GM19463 (cell line): ENCODE data around the gene NUBP2.
A peak's percentile ranks its signal among the peaks of the same experiment; 100 is the strongest.

ENCODE experiments used
- ATAC-seq: cut with Tn5 transposase; IDR thresholded peaks from one replicate; pipeline ENCODE4 v1.9.1; 2021; ENCODE audit warnings: mild to moderate bottlenecking, moderate library complexity; ENCODE audit not compliant: unreplicated experiment

The NUBP2 gene

DNA sequence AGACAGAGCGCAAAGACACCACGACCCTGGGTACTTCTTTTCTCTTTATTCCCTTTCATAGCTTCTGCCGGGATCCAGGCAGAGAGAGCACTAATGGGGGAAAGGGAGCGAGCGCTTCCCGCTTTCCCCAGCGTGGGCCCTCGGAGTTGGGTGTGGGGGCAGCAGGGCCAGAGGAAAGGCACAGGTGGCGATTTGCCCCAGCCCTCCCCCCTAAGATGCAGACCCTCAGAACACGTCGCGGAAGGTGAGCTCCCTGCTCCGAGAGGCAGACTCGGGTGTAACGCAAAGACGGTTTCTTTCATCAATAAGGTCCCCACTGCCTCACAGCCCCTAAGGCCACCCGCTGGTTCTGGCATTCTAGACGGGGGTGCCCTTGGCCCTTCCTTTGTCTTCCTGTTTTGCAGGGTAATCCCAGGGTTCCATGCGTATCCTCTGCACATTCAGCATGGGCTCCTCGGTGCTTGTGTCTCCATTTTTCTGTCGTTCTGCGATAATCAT is 10.8 kb upstream of the NUBP2 start:
- no peak for ATAC-seq

DNA sequence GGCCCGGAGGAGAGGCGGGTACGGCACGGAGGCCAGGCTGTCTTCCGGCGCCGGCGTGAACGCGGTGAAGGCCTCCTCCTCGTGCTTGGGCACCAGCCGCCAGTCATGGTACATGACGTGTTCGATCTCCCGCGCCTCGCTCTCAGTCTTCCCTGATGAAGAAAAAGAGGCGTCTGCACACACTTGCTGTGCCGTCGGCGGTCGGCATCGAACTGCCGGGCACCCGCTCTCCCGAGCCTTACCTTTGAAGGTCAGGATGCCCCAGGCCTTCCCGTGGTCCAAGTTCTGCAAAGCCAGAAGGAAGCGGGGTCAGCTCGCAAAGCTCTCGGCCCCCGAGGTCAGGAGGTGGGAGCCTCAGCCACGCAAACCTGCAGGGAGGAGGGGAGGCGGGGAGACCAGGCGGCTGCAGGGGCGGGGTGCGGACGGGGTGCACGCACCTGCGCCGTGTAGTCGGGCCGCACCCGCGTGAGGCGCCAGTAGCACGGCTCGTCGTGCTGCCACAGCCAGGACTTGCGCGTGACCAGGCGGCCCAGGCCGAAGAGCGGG is 10.3 kb upstream of the NUBP2 start, which contains the start of gene EME2:
EME2 (plus strand) TSS at position 449 of the 546 bp plus-strand sequence. CDS start 418 bp downstream, outside the sequence.
- peak; percentile 9 for ATAC-seq

DNA sequence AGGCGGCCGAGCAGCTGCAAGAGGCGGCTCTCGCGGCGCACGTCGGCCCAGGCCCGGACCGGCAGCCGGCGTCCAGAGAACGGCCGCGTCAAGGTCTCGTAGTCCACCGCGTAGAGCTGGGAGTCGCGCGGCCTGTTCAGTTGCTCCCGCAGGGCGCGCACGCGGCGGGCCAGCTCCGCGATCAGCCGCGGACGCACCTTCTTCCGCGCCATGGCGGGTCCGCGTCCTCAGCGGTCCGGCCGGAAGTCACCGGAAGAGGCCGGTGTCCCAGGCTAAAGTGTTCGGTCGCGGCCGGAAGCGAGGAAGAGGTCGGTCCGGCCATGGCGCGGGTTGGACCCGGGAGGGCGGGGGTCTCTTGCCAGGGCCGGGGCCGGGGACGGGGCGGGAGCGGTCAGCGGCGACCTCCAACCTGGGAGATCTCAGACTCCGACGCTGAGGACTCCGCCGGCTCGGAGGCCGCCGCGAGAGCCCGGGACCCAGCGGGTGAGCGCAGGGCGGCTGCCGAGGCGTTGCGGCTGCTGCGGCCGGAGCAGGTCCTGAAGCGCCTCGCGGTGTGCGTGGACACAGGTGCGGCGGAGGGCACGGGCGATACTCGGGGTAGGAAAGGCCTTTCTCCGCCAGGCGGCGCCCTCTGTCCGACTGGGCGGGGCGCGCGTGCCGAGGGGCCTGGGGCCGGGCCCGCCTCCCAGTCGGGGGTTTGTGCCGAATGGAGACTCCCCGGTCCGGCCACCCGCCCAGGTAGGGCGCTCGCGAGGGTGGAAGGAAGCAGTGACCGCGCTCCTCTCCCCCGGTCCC is 9.7 kb upstream of the NUBP2 start, which contains the start of gene MRPS34:
MRPS34 (minus strand) TSS at position 227 of the 795 bp plus-strand sequence; CDS start at position 212, 15 bp downstream.
- ATAC-seq = peak; percentile 46

DNA sequence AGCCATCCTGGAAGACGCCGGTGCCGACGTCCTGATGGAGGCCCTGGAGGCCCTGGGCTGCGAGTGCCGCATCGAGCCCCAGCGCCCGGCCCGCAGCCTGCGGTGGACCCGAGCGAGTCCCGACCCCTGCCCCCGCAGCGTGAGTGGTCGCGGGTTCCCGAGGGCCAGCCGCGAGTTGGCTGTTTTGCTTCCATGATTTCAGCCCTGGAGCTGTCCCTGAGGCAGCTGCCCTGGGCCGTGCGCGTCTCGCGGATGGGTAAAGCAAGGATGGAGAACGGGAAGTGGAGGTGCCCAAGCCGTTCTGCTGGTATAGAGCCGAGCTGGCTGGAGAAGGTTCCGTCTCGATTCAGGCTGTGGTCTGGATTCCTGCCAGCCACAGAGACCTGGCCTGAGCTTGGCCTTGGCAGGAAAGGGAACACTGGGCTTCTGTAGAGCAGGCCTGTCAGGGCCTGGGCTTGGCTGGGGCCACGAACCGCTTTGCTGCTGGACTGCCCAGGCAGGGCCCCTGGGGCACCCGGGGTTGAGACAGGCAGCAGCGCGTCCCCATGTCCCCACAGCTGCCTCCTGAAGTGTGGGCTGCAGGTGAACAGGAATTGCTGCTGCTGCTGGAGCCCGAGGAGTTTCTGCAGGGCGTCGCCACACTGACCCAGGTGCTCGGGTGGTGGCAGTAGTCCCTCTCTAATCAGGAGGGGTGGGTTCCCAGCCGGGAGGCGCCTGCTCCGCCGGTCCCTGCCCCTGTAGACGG is 8.9 kb upstream of the NUBP2 start:
- ATAC-seq = no peak

DNA sequence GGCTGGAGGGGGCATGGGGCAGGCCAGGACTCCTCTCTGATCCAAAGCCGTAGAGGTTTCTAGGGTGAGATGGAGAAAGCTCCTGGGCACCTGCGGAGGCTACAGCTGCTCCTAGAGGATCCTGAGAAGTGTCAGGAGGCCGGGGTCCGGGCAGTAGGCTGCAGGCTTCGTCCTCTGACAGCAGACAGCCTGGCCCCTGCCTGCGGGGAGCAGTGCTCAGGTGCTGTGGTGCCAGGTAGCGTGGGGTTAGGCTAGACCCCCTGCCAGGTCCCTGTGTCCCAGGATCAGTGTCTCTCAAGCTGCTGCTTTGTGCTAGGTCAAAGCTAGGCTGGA is 8.3 kb upstream of the NUBP2 start:
- no peak for ATAC-seq

DNA sequence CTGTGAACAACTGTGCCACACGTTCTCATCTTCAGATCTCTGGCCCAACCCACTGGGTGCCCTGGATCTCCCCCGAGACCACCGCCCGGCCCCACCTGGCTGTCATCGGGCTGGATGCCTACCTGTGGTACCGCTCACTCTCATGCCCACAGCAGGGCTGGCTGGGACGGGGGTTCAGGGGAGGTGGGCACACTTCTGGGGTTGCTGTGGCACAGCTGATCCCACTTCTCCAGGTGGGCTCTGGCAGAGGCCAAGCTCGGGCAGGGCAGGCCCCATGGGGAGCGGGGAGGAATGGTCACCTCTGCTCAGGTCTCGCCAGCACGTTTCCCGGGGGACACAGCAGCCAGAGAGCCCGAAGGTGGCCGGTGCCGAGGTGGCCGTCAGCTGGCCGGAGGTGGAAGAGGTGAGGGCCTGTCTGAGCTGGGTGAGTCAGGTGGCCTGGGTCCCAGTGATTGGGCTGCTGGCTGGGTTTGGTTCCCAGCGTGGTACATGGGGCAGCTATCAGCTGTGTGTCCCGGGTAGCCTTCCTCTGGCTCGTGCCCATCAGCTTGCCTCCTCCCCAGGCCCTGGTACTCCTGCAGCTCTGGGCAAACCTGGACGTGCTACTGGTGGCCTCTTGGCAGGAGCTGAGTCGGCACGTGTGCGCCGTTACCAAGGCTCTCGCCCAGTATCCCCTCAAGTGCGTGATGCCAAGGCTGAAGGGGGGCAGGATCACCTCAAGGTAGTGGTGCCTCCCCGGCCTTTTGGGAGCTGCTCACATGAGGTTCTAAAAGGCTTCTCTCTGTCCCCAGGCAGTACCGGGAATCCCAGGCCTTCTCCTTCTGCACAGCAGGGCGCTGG is 7.5 kb upstream of the NUBP2 start:
- ATAC-seq = no peak

DNA sequence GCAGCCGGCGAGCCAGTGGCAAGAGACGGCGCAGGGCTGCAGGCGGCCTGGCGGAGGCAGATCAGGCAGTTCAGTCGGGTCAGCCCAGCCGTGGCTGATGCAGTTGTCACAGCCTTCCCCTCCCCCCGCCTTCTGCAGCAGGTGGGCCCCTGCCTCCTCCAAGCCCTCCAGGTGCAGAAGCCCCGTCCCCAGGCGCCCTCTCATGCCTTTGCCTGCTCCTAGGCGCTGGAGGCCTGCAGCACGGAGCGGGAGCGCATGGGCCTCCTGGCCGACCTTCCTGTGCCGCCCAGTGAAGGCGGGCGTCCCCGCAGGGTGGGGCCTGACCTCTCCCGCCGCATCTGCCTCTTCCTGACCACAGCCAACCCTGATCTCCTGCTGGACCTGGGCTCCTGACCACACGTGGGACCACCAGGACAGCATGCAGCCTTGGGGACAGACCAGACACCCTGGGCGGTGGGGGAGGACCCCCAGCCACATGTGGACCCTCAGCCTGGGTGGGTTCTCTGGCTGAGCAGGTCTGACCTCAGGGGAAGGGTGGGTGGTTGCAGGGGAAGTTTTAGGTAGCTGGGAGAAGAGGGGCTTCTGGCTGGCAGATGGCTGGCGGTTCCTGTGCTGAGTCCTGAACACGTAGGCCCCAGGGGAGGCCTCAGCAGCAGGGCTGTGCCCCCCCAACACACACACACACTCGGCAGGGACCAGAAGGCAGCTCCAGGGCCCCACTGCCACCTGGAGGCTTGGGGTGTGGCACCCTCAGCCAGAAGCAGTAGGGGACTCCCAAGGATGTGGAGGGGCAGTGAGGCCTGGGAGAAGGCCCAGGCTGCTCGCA is 6.7 kb upstream of the NUBP2 start:
- ATAC-seq = no peak

DNA sequence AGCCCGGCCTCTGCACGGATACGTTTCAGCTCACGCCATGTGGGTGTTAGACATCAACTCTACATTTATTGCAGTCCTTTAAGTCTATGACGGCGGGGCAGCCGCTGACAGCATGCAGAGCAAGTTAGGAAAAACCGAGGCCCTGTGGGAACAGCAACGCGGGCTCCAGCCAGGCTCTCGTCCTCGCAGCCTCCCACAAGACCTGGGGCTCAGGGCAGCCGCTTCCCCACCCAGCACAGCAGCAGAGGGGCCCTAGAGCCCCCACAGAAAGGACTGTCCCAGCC is 6.1 kb upstream of the NUBP2 start:
- ATAC-seq = no peak

DNA sequence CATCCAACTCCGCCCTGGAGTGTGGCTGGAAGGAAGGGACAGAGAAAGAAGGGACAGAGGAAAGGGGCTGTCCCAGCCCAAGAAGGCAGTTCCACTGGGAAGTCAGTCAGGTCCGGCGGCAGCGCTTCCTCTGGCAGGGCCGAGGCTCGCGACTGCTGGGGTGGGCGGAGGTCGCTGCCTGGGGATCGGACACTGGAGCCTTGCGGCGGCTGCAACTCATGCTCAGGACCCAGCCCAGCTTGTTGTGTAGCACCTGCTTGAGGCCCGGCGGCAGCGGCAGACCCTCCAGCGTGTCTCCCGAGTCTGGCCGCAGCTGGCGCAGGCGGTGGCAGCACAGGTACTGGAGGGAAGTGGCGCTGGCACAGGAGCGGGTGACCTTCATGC is 5.8 kb upstream of the NUBP2 start:
- ATAC-seq = no peak

DNA sequence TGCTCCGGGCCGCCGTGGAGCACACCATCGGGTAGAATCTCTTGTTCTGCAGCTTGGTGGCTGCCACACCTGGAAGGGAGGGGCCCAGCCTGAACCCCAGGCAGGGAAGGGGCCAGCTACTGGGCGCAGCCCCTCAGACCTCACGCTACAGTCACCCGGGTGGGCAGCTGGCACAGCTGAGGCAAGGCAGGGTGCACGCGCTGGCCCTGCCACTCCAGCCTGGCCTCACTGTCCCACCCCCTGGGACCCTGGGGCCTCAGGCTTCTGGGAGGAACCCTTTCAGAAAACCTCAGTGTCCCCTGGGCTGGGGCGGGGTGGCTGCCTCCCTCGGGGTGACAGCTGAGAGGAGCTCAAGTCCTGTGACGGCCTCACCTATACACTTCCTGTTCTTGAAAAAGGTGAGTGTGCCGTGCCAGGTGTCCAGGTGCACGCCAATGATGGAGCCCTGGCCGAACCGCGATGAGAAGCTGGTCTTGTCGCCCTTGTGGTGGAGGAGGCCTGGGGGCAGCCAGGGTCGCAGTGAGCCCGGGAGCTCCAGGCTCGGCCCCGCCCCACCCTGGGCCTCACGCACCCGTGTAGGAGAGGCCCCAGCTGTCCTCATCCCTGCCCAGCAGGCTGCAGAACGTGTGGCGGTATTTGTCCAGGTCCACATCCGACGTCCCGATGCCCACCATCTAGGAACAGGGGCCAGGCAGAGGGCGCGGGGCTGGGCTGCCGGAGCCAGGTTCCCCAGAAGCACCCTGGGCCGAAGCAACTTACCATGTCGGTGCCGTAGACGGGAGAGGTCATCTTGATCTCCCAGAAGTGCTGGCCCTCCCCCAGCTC is 5.2 kb upstream of the NUBP2 start:
- ATAC-seq = no peak

DNA sequence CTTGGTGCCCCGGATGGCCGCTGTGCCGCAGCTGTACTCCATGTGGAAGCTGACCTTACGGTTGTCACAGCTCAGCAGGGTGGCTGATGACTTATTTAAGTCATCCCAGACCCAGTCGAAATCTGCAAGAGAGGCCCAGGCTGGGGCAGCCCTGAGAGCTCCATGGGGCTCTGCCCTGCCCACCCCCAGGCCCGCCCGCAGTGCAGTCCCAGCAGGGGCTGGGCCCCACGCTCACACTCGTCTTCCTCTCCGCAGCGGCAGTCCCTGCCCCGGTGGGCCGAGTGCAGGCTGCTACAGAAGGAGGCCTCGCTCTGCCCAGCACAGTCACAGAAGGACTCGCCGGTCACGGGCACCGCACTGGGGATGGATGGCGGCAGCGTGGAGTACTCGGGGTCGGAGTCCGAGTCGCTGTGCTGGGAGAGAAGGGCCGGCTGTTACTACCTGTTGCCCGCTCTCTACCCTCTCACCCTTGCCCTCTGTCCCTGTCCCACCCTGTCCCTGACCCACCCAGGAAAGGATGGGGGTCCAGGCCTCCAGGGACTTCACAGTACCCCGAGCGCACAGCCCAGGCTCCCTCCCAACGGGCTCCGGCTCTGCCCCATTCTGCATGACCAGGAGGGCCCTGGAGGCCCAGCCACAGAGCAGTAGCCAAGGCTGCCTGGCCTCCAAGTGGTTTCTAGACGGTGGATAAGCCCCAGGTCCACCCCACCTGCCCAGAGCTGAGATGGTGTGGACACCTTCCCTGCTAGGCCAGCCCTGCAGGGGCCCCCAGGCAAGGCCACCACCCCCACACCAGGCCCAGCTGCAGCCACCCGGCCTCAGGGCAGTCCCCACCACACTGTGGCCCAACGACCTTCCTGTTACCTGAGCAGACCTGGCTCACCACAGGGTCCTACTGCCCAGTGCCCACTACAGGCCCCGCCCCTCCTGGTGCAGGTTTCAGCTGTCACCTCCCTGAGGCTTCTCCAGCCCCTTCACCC is 4.3 kb upstream of the NUBP2 start:
- ATAC-seq = no peak

DNA sequence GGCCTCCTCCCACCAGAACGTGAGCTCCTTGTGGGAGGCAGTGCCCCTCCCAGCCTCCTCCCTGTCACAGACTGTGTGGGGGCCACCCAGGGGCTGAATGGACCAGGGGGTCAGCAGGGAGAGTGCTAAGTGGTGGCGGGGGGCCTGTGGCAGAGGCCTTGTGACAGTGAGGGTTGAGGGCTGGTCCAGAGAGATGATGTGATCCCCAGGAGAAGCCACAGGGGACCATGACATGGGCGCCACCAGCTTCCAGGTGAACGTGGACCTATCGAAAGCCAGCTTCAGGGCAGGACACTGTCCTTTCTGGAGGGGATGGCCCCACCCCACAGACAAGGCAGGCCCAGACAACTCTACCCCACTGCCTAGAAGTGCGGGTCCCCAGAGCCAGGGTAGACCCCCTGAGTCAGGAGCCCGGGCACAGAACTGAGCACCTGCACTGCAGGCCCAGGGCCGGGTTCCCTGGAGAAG is 3.5 kb upstream of the NUBP2 start:
- no peak for ATAC-seq

DNA sequence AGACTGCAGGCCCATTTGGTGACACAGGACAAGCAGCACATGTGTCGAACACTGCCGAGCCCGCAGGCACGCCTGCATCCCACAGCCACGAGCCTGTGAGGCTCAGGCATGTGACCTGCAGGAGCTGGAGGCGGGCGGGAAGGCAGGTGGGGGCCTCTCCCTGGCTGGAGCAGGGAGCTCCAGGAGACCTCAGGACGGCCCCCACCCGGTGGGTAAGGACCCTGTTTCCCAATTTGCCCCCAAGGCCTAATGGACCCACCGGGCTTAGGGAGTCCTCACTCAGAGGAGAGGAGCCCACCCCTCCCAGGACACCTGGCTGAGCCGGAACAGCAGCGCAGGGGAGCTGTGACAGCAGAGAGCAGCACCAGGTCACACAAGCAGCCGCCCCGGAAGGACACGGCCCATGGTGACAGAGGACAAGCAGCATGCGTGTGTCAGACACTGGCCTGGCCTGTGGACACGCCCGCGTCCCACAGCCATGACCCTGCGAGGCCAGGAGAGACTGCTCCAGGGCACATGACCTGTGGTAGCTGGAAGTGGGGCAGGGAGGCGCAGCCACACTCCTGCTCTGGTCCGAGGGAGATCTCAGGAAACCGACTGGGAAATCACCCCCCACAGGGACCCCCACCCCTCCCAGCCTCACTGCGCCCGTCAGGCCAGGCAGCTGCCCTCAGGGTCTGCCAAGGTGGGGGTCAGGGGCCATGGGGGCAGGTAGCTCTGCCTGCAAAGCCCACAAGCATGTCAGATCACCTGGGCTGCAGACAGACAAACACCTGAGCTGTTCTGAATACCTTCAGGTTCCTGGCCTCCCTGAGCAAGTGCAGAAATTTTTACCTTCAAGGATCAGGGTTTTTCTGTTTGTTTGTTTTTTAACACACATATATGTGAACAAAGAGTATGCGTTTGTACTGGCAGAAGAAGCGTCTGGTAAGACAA is 2.8 kb upstream of the NUBP2 start:
- no peak for ATAC-seq

DNA sequence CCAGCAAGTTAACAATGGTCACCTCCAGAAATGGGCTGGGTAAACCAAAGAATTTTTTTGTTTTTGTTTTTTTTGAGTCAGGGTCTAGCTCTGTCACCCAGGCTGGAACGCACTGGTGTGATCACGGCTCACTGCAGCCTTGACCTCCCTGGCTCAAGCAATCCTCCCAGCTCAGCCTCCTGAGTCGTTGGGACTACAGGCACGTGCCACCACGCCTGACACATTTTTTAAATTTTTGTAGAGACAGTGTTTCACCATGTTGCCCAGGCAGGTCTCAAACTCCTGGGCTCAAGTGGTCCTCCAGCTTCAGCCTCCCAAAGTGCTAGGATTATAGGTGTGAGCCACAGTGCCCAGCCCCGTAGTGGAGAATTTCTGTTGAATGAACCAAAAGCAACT is 2.1 kb upstream of the NUBP2 start:
- no peak for ATAC-seq

DNA sequence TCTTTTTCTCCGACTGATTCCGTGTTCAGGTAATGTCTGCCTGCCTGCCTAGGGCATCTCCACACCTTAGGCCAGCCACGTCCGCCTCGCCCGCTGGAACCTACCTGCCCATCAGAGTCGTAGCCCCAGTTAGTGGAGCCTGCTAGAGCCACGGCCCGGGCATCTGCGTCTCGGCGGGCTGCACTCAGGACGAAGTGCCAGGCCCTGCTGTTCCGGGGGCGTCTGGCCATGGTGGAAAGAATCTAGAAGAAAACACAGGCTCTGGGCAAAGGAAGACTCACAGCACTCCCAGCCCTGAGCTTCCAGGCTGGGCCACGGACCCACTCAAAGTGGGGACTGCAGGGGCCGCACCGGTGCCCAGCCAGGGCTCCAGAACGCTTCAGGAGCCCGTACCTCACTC is 1.5 kb upstream of the NUBP2 start:
- no peak for ATAC-seq

DNA sequence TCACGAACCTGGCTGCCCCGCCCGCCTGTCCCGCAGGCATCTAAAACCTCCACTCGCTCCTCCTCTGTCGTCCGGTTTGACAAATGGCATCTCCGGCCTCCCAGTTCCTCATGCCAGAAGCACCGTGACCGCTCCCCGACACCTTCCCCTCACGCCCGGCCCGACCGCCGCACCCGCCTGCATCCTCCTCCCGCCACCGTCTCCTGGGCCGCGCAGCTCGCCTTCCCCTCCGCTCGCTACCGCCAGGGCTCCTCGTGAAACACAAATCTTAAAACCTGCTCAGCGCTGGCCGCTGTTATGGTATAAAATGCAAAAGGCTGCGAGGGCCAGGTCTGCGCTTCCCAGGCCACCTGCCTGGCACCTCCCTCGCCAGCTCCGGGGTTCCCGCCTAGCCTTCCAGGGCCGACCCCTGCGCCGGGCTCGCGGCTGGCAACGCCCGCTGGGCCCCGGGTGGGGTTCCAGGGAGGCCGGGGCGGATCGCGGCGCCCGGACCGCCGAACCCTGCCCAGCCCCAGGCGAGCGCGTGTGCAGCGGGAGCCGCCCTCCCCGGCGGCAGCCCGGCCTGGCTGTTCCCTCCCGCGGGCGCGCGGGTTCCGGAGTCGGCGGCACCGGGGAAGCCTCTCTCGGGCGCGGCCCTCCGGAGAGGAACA is 877 bp upstream of the NUBP2 start:
- ATAC-seq = peak; percentile 7
